ENCODE results near the gene SMIM33.

- TF ChIP-seq CTCF (IDR thresholded peaks at IDR 0.05) (no peak), POLR2A (IDR thresholded peaks at IDR 0.05) (no peak)
Measured at GRCh38 chr5:139481122-139481533, 10.3 kb downstream of the SMIM33 start.
